ACC112 (cell line): ENCODE data around the gene ABCB11.
A peak's percentile ranks its signal among the peaks of the same experiment; 100 is the strongest.
"Not testable (repeated sequence)": the region's sequence is repeated elsewhere in the genome, so short reads cannot be mapped to it uniquely, and the experiment has no call there.

ENCODE experiments used
- H2AFZ ChIP-seq: fragments of 200-600 bp; sonication (generic); one replicate; pipeline ENCODE4 v1.6.0; 2017; ENCODE audit warnings: antibody characterized with exemption, low read length; ENCODE audit not compliant: unreplicated experiment
- H3K27ac ChIP-seq: fragments of 200-600 bp; sonication (generic); 2 replicates; pipeline ENCODE4 v1.5.1; 2014; ENCODE audit warnings: low read depth, mild to moderate bottlenecking, antibody characterized with exemption, low read length, moderate library complexity
- H3K27me3 ChIP-seq: fragments of 200-600 bp; sonication (generic); 2 replicates; pipeline ENCODE4 v1.6.1; 2014; ENCODE audit warnings: mild to moderate bottlenecking, antibody characterized with exemption, low read length, moderate library complexity, mixed read lengths; ENCODE audit not compliant: insufficient read depth
- H3K36me3 ChIP-seq: fragments of 200-600 bp; sonication (generic); 2 replicates; pipeline ENCODE4 v1.6.1; 2016; ENCODE audit warnings: mild to moderate bottlenecking, antibody characterized with exemption, low read length, moderate library complexity, mixed read lengths; ENCODE audit not compliant: insufficient read depth
- H3K4me1 ChIP-seq: fragments of 200-600 bp; sonication (generic); one replicate; pipeline ENCODE4 v1.6.1; 2016; ENCODE audit warnings: low read length, mixed read lengths; ENCODE audit not compliant: insufficient read depth, unreplicated experiment, control insufficient read depth
- H3K4me3 ChIP-seq: fragments of 200-600 bp; sonication (generic); 2 replicates; pipeline ENCODE4 v1.5.1; 2014; ENCODE audit warnings: mild to moderate bottlenecking, low read depth, low read length
- H3K79me2 ChIP-seq: fragments of 200-600 bp; sonication (generic); one replicate; pipeline ENCODE4 v1.6.0; 2016; ENCODE audit warnings: low read length; ENCODE audit not compliant: control insufficient read depth, unreplicated experiment, insufficient read depth

The ABCB11 gene

DNA sequence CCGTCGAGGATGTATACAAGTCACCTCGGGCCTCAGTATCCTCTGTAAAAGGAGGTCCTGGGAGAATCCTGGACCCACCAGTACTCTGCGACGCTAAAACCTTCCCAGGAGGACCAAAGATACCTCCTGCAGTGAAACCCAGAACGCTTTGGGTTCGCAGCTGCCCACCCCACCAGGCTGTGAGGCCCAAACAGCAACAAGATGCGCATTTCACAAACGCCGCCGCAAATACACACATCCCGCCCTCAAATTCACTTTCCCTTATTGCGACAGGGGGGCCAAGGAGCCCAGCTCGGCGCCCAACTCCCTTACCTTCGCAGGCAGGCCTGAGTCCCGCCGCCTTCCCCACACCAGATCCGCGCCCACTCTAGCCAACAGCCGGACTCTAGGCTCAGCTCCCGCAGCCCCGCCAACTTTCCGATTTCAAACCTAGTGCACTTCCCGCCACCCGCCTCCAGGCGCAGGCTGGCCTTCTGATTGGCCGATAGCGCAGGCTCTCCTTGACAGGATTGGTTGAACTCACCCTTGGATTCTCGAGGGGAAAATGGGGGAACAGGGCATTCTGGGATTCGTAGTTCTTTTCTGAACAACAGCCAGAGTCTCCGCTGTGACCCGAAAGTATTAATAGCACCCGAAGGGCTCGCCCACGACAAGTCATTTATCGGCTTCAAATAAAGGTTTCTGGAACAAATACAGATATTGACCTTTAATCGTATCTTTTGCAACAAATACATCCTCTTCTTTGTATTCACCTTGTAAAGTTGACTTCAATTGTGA lies 140.9 kb downstream of the ABCB11 start, which contains the start of gene SPC25:
Gene SPC25 (minus strand): TSS at position 425 of the 777 bp plus-strand sequence. CDS start 911 bp downstream, outside the sequence.
- peaks cover 12% of the 10 kb centered on the region for H3K79me2 ChIP-seq
- peaks cover 9% of the 10 kb centered on the region; the same call in 1 of the 2 replicates for H3K27me3 ChIP-seq
- H3K4me1 ChIP-seq = peaks cover 6% of the 10 kb centered on the region
- peak within 1 kb of the TSS; percentile 89 for H3K4me3 ChIP-seq
- no peak within 1 kb of the TSS for H3K27ac ChIP-seq
- H3K36me3 ChIP-seq = peaks cover 6% of the 10 kb centered on the region; the same call in 1 of the 2 replicates
- peak within 1 kb of the TSS; percentile 94 for H2AFZ ChIP-seq

DNA sequence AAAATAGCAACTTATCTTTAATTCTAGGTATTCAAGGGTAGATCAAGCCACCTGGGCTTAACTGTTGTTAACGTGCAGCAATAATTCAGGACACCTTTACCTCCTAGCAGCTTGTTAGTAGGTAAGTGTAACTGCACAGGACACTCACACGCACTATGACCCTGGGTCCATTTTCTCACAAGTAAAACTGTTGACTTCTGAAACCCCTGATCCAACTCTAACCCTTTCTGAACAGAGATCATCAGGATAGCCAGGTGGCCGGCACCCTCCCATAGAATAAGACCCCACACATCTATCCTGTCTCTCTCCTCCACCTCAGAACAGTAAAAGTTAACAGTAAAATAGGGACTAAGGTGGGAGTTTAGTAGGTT lies 141.5 kb downstream of the ABCB11 start:
- H3K4me1 ChIP-seq = peaks cover 6% of the 10 kb centered on the region
- H3K27ac ChIP-seq = no peak overlapping the region
- peaks cover 12% of the 10 kb centered on the region for H3K79me2 ChIP-seq
- H3K27me3 ChIP-seq = peaks cover 9% of the 10 kb centered on the region; the same call in 1 of the 2 replicates
- peaks cover 6% of the 10 kb centered on the region; the same call in 1 of the 2 replicates for H3K36me3 ChIP-seq
- H2AFZ ChIP-seq = peak overlapping the region; percentile 94
- peak overlapping the region; percentile 89 for H3K4me3 ChIP-seq

DNA sequence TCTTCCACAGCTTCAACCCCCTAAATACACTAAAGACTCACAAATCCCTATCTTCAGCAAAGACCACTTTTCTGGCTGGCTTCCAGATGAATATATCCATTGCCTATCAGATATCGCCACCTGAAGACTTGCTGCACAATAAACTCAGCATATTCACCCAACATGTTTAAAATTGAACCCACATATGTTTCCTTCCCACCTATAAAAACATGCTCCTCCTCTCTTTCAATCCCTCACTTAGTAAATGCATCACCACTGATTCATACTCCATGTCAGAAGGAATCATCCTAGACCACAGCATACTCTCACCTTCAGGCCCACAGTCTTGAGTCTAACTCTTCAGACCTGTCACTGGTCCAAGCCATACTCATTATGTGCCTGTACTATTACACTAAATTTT lies 146.1 kb downstream of the ABCB11 start:
- H3K27ac ChIP-seq = no peak overlapping the region
- H3K79me2 ChIP-seq = peaks cover 18% of the 10 kb centered on the region
- H3K4me3 ChIP-seq = no peak overlapping the region
- peaks cover 6% of the 10 kb centered on the region; the same call in 1 of the 2 replicates for H3K36me3 ChIP-seq
- peaks cover 6% of the 10 kb centered on the region for H3K4me1 ChIP-seq
- no peak overlapping the region for H2AFZ ChIP-seq
- H3K27me3 ChIP-seq = no peaks in the 10 kb centered on the region

DNA sequence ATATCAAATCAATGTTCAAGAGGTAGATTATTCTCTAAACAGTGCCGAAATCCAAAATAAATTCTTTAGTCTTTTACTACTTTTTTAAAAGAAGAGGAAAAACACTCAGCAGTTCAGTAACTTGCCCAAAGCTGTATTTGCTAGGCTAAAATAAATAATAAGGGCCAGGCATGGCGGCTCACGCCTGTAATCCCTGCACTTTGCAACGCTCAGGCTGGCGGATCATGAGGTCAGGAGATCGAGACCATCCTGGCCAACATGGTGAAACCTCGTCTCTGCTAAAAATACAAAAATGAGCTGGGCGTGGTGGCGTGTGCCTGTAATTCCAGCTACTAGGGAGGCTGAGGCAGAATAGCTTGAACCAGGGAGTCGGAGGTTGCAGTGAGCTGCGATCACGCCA lies 149.0 kb downstream of the ABCB11 start:
- H3K27me3 ChIP-seq, H3K79me2 ChIP-seq, H3K27ac ChIP-seq, H3K4me1 ChIP-seq, H3K4me3 ChIP-seq, H3K36me3 ChIP-seq, H2AFZ ChIP-seq: not testable (repeated sequence)

DNA sequence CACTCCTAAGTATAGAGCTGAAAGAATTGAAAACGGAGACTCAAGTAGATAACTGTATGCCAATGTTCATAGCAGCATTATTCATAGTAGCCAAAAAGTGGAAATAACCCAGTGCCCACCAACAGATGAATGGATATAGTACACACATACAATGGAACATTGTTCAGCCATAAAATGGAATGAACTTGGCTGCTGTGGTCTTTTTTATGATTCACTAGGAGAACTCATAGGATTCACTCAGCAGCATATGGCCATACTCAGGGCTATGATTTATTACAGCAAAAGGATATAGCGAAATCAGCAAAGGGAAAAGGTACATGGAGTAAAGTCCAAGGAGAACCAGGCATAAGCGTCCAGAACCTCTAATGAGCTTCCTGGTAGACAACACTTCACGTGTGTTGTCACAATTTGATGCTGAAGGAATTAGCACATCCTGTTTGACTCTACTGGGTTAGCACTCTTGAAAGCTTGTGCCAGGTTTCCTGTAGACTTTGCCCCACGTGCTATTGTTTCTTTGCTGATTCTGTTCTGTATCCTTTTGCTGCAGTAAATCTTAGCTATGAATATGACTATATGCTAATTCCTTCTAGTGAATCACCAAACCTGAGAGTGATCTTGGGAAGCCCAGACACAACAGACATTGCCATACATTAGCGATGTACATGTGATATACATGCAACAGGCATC lies 156.6 kb downstream of the ABCB11 start:
- Histone ChIP-seq H3K79me2 (no peaks in the 10 kb centered on the region), H3K27ac (no peak overlapping the region), H3K36me3 (peaks cover 15% of the 10 kb centered on the region; the same call in 1 of the 2 replicates), H2AFZ (no peak overlapping the region), H3K27me3 (no peaks in the 10 kb centered on the region), H3K4me1 (no peaks in the 10 kb centered on the region), H3K4me3 (no peak overlapping the region)

DNA sequence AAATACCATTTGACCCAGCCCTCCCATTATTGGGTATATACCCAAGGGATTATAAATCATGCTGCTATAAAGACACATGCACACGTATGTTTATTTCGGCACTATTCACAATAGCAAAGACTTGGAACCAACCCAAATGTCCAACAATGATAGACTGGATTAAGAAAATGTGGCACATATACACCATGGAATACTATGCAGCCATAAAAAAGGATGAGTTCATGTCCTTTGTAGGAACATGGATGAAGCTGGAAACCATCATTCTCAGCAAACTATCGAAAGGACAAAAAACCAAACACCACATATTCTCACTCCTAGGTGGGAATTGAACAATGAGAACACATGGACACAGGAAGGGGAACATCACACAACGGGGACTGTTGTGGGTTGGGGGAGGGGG lies 160.3 kb downstream of the ABCB11 start:
- H3K4me1 ChIP-seq, H2AFZ ChIP-seq, H3K79me2 ChIP-seq, H3K4me3 ChIP-seq, H3K27me3 ChIP-seq, H3K27ac ChIP-seq: not testable (repeated sequence)
- H3K36me3 ChIP-seq = peaks cover 15% of the 10 kb centered on the region; the same call in 1 of the 2 replicates
